ENCODE results near the gene DTNA.

DNA sequence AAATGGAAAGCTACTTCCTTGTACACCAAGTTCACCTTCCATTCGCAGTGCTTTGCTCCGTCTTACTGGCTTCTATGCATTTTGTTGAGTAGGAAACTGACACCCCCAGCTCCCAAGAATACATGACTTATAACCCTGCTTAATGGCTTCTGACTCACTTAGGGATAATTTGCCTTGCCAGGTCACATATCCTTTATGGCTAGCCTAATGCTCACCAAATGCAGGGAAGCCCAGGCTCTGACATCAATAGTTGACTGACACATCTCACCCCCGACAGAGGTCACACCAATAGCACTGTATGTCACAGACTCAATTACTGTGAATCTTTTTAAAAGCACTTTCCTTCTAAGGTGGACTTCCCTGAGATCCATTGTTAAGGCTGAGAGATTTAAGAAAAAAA is 147.2 kb downstream of the DTNA start:
- no peak for TF ChIP-seq CEBPB (IDR thresholded peaks at IDR 0.05; ENCODE audit: low read depth, low read length)
- no peak for TF ChIP-seq YY1 (IDR thresholded peaks at IDR 0.05; ENCODE audit: low read depth, low read length)
- TF ChIP-seq, protein P1, sequence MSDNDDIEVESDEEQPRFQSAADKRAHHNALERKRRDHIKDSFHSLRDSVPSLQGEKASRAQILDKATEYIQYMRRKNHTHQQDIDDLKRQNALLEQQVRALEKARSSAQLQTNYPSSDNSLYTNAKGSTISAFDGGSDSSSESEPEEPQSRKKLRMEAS (IDR thresholded peaks at IDR 0.05) = no peak
- TF ChIP-seq, protein P2, sequence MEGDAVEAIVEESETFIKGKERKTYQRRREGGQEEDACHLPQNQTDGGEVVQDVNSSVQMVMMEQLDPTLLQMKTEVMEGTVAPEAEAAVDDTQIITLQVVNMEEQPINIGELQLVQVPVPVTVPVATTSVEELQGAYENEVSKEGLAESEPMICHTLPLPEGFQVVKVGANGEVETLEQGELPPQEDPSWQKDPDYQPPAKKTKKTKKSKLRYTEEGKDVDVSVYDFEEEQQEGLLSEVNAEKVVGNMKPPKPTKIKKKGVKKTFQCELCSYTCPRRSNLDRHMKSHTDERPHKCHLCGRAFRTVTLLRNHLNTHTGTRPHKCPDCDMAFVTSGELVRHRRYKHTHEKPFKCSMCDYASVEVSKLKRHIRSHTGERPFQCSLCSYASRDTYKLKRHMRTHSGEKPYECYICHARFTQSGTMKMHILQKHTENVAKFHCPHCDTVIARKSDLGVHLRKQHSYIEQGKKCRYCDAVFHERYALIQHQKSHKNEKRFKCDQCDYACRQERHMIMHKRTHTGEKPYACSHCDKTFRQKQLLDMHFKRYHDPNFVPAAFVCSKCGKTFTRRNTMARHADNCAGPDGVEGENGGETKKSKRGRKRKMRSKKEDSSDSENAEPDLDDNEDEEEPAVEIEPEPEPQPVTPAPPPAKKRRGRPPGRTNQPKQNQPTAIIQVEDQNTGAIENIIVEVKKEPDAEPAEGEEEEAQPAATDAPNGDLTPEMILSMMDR (IDR thresholded peaks at IDR 0.05; ENCODE audit: control extremely low read depth in 1 of 3, insufficient read depth in 1 of 3, low read depth in 1 of 3, low read length in 3 of 3) = no peak
- TF ChIP-seq CBX8 (IDR thresholded peaks at IDR 0.05; ENCODE audit: borderline replicate concordance, low read depth, low read length) = no peak
- no peak for TF ChIP-seq POLR2AphosphoS5 (IDR thresholded peaks at IDR 0.05; ENCODE audit: low read depth, low read length)
- TF ChIP-seq JUN (IDR thresholded peaks at IDR 0.05; ENCODE audit: low read depth, low read length) = no peak
- no peak for TF ChIP-seq RBBP5 (IDR thresholded peaks at IDR 0.05; ENCODE audit: borderline replicate concordance, low read depth, low read length)
- TF ChIP-seq POLR2A (IDR thresholded peaks at IDR 0.05; ENCODE audit: control extremely low read depth in 1 of 2, low read depth in 2 of 2, low read length in 2 of 2) = no peak
- TF ChIP-seq RAD21 (IDR thresholded peaks at IDR 0.05 in 1 of 2, conservative IDR thresholded peaks at IDR 0.05 in 1 of 2; ENCODE audit: low read depth in 2 of 2, low read length in 2 of 2) = no peak
- TF ChIP-seq, protein P3, sequence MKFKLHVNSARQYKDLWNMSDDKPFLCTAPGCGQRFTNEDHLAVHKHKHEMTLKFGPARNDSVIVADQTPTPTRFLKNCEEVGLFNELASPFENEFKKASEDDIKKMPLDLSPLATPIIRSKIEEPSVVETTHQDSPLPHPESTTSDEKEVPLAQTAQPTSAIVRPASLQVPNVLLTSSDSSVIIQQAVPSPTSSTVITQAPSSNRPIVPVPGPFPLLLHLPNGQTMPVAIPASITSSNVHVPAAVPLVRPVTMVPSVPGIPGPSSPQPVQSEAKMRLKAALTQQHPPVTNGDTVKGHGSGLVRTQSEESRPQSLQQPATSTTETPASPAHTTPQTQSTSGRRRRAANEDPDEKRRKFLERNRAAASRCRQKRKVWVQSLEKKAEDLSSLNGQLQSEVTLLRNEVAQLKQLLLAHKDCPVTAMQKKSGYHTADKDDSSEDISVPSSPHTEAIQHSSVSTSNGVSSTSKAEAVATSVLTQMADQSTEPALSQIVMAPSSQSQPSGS (IDR thresholded peaks at IDR 0.05; ENCODE audit: low read length) = no peak
- no peak for TF ChIP-seq EZH2 (IDR thresholded peaks at IDR 0.05; ENCODE audit: low read depth, low read length, severe bottlenecking)
- TF ChIP-seq SP1 (IDR thresholded peaks at IDR 0.05; ENCODE audit: low read depth, low read length) = no peak
